GM21447 (cell line): ENCODE results near the gene ADISSP.

Source experiments
- ATAC-seq: cut with Tn5 transposase; IDR thresholded peaks from one replicate; pipeline ENCODE4 v1.9.1; 2021; ENCODE audit not compliant: unreplicated experiment

The ADISSP gene

DNA sequence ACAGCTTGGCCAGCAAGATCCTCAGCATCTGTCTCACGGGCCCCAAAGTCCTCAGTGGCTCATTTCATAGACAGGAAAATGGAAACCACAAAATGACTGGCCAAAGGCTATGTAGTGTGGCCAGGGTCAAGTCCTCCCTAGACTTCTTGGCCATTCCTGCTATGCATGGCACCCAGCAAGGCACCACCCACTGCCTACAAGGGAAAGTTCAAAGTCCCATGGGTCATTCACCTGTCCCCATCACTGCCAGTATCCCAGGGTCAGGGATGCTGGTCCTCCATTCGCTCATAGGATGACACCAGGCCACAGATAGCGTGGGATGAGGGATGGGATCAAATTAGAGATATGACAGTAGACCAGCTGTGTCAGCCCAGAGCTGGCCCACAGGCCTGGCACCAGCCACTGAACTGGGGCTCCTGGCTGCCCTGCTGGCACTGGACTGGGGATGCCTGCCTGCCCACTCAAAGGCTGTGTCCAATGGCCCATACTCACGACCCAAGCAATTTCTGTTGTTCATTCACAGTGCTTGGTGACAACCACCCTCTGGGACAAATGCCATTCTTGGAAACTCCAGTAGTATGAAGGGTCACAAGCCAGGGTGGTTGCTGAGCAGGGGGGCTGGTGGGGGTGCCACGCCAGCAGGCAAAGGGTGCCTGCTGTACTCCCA, 11.6 kb downstream of the ADISSP start:
- ATAC-seq, result no peak

DNA sequence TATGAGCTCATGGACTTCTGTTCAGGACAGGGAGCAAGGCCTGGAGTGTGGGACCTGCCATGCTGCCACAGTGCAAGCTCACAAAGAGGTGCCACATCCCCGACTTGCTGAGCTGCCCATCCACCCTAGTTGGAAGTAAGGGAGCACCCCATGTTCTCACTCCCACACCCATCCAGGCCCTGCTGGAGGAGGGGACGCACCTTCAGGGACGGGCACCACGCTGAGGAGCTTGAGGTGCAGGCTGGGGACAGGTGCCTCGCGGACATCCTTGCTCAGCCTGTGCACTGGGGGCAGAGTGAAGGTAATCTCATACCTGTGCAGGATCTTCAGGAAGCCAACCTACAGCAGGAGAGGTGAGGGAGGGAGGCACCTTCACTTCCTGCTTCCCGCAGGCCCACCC, 12.3 kb downstream of the ADISSP start:
- no peak for ATAC-seq

DNA sequence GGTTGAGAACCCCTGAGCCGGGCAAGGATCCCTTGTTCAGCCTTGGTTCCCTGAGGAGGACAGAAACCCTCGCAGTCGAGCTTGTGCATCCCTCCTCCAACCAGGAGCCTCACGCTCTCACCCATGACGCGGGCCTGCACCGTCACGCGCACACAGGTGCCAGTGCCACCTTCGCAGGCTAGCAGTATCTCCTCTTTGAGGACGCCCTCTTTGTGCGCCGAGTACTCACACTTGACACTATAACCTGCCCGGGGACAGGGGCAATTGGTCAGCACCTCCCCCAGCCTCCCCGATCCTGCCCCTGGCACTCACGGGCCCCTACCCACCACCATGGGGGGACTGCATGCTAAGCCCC, 13.3 kb downstream of the ADISSP start:
- no peak for ATAC-seq

DNA sequence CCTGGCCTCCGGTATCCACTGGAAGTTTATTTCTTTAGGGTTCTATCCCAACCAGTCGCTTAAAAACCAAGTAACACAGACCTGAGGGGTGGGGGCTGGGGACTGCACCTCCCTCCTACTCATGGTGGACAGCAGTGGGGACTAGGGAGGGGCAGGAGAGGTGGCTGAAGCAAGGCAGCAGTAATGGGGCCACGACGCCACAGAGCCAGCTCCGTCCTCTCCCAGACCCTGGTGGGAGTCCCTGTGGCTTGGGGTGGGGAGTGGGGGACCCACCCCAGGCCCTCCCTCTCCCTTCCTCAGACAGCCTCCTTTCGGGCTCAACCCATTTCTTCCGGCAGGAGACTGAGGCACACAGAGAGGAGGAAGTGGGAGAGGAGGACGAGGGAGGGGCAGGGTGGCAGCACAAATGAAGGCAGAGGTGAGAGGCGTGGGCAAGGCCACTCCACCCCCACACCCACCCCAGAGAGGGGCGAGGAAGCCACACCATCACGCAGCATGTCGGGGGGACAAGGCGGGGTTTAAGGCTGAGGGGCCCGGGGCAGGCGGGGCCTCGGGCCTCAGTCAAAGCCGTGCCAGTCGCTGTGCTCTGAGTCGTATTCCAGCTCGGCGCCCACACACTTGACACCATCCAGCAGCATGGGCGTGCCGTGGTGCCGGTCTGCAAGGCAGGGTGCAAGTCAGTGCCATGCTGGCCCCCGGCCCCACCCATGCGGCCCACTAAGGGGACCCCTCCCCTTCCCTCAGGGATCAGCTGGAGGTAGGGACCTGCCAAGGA, 13.9 kb downstream of the ADISSP start:
- ATAC-seq, result no peak

DNA sequence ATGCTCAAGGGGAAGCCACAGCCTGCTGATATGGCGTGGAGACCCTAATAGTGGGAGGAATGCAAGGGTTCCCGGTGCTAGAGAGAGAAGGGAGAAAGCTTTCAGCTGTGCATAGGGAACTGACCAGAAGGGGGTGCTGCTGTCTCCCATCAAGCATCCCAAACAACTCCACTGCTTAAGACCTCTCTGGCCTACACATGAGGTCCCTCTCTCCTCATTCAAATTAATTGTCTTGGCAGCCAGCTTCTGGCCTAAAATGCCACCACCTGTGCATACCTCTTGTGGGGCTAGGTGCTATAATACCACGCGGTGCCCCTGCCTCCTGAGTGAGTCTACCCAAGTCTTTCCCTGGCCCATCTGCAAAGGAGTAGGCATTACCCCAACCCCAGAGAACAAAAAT, 14.5 kb downstream of the ADISSP start:
- ATAC-seq, result no peak

DNA sequence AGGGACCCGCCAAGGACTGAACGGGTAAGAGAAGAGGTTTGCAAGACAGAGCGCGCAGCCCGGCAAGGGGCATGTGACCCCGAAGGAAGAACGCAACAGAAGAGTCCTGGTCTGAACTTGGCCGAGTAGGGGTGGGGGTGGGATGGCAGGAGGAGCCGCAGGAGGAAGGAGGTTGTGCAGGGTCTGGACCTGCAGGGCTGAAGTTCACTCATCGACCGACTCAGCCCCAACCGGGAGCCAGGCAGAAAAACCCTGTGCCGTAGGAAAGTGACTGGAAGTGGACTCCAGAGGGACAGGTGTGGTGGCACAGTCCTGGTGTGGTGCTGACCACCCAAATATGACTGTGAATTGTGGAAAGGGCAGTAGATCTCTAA, 15.2 kb downstream of the ADISSP start:
- ATAC-seq, result no peak

DNA sequence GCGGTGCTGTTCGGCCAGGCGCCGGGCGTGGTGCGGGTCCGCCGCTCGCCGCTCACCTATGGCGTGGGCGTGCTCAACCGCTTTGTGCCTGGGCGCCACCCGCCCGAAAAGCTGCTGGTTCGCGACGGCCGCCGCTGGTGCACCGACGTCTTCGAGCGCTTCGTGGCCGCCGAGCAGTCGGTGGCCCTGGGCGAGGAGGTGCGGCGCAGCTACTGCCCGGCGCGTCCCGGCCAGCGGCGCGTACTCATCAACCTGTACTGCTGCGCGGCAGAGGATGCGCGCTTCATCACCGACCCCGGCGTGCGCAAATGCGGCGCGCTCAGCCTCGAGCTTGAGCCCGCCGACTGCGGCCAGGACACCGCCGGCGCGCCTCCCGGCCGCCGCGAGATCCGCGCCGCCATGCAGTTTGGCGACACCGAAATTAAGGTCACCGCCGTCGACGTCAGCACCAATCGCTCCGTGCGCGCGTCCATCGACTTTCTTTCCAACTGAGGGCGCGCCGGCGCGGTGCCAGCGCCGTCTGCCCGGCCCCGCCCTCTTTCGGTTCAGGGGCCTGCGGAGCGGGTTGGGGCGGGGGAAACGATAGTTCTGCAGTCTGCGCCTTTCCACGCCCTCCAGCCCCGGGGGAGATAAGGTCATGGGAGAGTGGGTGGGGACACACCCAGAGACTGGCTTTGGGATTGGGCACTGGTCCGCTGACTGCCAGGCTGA, 15.7 kb downstream of the ADISSP start:
- ATAC-seq, result no peak

DNA sequence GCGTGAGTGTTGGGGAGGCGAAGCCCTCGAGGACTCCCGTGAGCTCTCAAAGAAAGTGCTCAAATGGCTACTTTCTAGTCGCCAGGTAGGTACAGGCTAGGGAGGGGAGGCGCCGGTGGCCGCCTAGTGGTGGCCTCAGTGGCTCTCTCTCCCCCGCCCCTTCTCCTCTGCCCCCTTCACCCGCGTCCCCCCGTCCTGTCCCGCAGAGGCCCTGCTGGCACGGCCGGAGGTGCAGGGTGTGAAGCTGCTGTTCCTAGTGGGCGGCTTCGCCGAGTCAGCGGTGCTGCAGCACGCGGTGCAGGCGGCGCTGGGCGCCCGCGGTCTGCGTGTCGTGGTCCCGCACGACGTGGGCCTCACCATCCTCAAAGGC, 16.3 kb downstream of the ADISSP start:
- ATAC-seq, result no peak

DNA sequence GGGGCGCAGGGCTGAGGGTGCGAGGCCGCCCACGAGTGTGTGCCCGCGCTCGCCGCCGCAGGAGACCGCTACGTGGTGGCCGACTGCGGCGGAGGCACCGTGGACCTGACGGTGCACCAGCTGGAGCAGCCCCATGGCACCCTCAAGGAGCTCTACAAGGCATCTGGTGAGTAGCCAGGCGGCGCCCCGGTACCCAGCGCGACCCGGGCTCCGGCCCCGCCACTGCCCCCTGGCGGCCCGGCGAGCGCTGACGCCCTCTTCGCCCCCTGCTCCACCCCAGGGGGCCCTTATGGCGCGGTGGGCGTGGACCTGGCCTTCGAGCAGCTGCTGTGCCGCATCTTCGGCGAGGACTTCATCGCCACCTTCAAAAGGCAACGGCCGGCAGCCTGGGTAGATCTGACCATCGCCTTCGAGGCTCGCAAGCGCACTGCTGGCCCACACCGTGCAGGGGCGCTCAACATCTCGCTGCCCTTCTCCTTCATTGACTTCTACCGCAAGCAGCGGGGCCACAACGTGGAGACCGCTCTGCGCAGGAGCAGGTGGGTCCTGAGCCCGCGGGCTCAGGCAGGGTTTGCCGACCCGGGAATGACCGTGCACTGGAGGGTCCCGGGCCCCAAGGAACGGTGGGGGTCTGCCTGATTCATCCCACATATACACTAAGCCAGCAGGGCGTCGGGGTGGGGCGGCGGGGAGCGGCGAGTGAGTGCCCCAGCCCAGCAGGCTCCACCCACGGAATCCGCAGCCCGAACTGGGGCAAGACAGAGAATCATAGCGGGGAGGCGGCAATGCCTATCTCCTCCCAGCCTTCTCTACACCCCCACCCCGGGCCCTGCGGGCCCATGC, 17.6 kb downstream of the ADISSP start:
- ATAC-seq, result no peak

DNA sequence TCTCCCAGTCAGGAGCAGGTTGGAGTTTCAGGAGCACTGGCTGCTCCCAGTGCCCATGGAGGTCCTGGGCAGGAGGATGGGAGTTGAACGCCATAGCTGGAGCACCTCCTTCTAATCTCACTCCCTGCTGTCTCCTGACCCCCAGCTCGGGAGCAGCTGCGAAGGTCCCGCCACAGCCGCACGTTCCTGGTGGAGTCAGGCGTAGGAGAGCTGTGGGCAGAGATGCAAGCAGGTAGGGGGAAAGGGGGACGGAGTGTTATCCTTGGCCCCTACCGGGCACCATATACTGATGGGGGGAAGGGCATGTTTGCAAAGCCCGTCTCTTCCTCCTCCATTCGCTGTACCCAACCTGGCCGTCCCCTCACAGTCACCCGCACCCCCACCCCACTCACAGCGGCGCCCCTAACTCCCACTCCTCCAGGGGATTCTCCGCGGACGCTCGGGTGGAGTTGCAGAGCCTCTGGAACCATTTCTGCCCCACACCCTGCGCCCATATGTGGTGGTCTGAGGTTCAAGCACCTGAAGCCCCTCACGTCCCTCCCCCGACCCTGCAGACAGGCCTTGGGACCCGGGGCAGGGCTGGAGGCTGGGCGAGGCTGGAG, 18.4 kb downstream of the ADISSP start:
- ATAC-seq, result no peak

DNA sequence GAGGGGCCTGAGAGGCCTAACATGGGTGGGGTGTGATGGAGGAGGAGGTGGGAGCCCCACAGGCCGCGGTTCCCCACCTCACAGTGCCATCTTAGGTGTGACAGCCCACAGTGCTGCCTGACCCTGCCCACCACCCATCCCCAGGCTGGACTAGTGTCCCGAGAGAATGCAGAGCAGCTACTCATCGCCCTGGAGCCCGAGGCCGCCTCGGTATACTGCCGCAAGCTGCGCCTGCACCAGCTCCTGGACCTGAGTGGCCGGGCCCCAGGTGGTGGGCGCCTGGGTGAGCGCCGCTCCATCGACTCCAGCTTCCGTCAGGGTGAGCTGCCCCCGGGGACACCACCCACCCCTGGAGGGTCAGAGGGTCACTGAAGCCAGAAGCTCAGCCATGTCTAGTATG, 19.5 kb downstream of the ADISSP start:
- ATAC-seq, result no peak

DNA sequence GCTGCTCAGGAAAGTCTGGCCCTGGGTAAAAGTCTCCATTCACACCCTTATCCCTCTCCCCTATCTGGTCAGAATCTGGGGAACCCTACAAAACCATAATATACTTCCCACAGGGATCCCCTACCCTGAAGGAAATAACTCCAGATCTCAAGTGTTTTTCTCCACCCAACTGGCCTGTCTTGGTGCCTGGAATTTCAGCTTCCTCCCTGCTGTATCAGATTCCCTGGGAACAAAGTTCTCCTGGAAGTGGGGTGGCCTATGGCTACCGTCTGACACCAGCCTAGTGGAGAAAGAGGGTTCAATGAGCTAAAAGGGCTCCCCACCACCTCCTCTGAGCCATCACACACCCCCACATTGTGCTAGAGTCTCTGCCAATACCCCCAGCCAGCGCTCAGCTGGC, 20.1 kb downstream of the ADISSP start:
- ATAC-seq, result no peak

DNA sequence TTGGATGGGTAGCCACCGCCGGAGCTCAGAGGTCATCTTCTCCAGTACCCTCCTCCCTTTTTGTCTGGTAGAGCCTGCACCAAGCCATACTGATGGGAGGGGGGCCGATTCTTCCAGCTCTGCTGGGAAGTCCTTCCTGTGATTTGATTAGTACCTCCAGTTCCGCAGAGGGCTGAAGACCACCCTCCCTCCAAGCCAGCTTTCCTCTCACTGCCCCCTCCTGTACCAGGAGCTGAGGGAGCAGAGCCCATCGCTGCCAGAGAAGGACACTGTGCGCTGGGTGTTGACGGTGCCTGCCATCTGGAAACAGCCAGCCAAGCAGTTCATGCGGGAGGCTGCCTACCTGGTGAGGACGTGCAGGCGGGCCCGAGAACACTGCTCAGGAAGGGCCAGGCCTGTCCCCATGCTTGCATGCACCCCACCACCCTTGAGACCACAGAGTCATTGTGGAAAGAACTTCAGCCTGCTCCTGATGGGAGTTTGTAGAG, 21.8 kb downstream of the ADISSP start:
- no peak for ATAC-seq

DNA sequence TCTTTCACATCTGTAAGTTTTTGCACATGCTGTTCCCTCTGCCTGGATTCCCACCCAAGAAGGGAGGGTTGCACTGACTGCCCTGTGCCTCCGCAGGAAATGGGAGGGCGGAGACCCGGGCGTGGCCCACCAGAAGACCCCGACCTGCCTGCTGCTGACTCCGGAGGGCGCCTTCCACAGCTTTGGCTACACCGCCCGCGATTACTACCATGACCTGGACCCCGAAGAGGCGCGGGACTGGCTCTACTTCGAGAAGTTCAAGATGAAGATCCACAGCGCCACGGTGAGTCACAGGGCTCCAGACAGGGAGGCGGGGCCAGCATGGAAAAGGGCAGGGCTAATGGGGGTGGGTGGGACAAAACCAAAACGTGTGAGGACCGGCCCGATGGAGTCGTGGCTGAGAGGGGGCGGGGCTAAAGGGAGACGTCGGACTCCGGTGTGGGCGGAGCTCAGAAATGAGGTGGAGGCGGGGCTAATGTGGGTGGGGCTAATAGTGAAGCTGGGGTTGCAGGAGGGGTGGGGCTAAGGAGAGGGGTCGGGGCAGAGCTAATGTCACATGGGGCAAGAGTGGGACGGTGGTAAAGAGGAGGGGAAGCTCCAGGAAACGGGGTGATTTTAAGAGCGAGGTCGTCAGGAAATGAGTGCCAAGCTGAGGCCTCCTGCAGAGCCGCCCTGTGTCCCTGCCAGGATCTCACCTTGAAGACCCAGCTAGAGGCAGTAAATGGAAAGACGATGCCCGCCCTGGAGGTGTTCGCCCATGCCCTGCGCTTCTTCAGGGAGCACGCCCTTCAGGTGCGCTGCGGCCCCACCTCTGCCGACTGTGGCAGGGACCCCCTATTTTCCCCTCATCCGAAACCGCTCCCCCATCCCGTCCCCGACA, 22.5 kb downstream of the ADISSP start:
- ATAC-seq, result no peak

DNA sequence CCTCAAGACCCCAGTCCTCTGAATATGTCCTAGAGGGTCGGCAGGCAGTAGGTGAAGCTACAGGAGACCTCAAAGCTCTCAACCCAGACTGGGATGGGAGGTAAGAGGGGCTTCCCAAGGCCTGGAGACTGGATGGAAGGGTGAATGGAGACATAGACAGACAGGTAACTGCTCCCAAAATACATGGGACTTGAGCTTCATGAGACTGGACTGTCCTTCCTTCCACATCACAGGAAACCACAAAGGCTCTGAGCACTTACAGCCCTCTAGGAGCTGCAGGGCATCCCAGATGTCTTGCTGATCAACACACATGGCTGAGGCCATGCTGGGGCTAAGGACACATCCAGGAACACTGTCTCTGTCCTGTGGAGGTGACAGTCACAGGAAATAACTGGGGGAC, 23.5 kb downstream of the ADISSP start:
- ATAC-seq, result no peak

DNA sequence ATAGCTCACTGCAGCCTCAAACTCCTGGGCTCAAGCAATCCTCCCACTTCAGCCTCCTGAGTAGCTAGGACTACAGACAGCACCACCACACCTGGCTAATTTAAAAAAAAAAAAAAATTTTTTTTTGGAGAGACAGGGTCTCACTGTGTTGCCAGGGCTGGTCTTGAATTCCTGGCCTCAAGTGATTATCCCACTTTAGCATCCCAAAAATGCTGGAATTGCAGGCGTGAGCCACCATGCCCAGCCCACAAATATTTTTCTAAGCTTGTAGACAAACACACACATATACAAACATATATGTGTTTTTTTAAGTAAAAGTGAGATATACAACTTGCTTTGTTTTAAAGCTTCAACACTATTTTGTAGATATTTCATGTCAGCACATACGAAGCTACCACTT, 24.3 kb downstream of the ADISSP start:
- no peak for ATAC-seq

DNA sequence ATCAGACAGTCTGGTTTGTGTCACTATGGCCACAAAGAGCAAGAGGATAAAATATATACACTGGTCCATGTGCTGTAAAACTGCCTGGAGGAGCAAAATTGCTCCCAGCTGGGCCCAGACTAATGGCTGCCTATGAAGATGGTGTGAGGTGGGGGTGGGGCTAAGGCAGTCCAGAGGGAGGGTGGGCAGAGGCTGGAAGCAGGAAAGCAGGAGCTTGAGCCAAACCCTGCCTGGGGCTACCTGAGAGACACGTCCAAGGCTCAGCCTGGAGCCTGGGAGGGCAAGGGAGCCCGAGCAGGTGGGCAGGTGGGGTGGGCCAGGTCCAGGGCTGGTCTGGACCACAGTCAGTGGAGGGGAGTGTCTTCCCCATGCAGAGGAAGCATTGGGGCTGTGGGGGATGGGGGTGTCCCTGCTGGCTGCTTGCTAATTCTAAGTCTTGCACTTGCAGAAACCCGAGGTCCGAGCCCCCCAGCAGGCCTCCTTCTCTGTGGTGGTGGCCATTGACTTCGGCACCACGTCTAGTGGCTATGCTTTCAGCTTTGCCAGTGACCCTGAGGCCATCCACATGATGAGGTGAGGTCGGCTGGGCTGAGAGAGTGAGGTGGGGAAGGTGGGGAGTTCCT, 25.6 kb downstream of the ADISSP start:
- no peak for ATAC-seq

DNA sequence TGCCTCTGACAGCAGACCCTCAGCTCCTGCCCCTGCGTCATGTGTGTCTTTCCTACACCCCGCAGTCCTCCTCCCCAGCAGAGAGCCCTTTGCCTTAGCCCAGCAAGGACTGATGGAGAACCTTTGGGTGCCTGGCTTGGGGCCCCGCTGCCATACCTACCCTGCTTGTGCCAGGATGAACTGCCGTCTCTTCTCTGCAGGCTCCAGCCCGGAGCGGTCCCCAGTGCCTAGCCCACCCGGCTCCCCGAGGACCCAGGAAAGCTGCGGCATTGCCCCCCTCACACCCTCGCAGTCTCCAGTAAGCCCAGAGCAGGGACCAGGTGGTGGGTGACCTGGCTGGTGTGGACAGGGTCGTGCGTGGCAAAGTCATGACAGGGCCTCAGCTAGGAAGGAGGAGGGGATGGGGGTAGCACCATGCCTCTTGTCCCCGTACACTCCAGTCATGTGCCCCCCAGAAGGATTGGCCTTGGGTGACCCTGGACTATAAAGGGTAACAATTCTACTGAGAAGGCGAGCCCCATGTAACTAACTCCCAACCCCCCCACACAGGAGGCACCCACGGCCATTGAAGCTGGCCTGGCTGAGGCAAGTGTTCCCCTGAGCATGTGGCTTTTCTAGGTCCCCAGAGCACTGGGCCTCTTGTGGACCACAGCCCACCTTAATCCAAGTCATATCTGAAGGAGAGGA, 26.8 kb downstream of the ADISSP start:
- ATAC-seq, result no peak

DNA sequence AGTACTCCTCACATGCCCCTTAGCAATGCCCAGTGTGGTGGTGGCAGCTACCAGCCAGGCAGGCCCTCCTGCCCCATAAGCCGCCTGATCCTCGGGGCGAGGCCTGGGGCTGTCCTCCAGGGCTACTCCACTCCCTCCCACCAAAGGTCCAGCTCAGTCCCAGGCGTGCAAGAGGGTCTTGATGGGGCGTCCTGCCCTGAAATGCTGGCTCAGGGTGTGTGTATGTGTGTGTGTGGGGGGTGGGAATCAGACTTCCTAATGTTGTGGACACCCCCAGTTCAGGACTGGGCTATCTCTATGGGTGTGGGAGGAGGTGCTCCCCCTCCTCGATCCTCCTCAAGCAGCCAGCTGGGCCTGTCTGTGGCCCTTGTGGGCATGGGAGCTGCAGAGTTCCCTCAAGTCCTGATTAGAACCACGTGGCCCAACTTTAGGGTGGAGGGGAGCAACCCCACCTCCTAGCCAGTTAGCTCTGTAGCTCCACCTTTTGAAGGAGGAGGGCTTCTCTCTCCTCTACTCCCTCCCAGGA, 27.6 kb downstream of the ADISSP start:
- no peak for ATAC-seq
